ENCODE results near the gene TRPM5. TPM values are rescaled to one million over a fixed set of nuclear protein-coding genes. Genes with fewer than 3 reads are reported as not detected.
A peak's percentile ranks its signal among the peaks of the same experiment; 100 is the strongest.

Gene TRPM5
- total and polyA plus RNA-seq, 2 donors (not counting 1 experiment from before 2014, with no cell fraction given), result 0.03 TPM; not detected in 1

- Mint-ChIP-seq H3K27me3 (no peaks in the 10 kb centered on the region), H3K4me3 (peak overlapping the region; percentile 29), H3K4me1 (peaks cover 70% of the 10 kb centered on the region), H3K9me3 (ENCODE audit: insufficient read depth) (no peaks in the 10 kb centered on the region), H3K27ac (no peak overlapping the region)
- Histone ChIP-seq H3K9me3 (ENCODE audit: control extremely low read depth in 1 of 3, control insufficient read depth in 2 of 3, insufficient read depth in 1 of 3, low read length in 2 of 3) (no peaks in the 10 kb centered on the region), H4K20me1 (ENCODE audit: control insufficient read depth, insufficient read depth, low read length, poor library complexity, severe bottlenecking) (peaks cover 93% of the 10 kb centered on the region), H3K9ac (ENCODE audit: low read length) (no peak overlapping the region), H3K27me3 (replicated peaks in 1 of 4; ENCODE audit: control extremely low read depth in 1 of 4, control insufficient read depth in 3 of 4, insufficient read depth in 4 of 4, low read length in 3 of 4) (no peaks in the 10 kb centered on the region), H3K4me2 (replicated peaks; ENCODE audit: low read depth, low read length, poor library complexity, severe bottlenecking) (no peak overlapping the region), H3K27ac (ENCODE audit: low read length in 2 of 2) (no peak overlapping the region), H3K4me3 (ENCODE audit: control extremely low read depth in 1 of 5, extremely low read depth in 1 of 5, insufficient read depth in 1 of 5, low read depth in 2 of 5, low read length in 4 of 5) (no peak overlapping the region), H3K4me1 (ENCODE audit: control insufficient read depth in 2 of 2, insufficient read depth in 2 of 2, low read length in 2 of 2) (peaks cover 43 to 67% of the 10 kb centered on the region in 2 donors), H3K79me2 (ENCODE audit: control insufficient read depth, insufficient read depth, low read length) (peaks cover 79% of the 10 kb centered on the region), H3K36me3 (replicated peaks in 1 of 2; ENCODE audit: control extremely low read depth in 1 of 2, control insufficient read depth in 1 of 2, extremely low read depth in 1 of 2, insufficient read depth in 2 of 2, low read length in 1 of 2) (no peaks in the 10 kb centered on the region), H2AFZ (ENCODE audit: insufficient read depth, low read depth, low read length, poor library complexity, severe bottlenecking) (no peak overlapping the region)
- DNase-seq, result no peak
- no peak for TF ChIP-seq CTCF (IDR thresholded peaks at IDR 0.05)
- intact Hi-C loops (cut with micrococcal nuclease), result no loop called here
- no peak for ATAC-seq (ENCODE audit: low read depth)
- ChIA-PET CTCF (interaction anchor here (1.1 to 1.5 kb wide), 4 partner anchors 23 to 423 kb away, joined by 3 to 4 read pairs (median 4); no protein-coding TSS in a partner anchor), POLR2A (interaction anchor here (0.6 kb wide), 1 partner anchor 97 kb away, joined by 4 read pairs; no protein-coding TSS in a partner anchor)
- 90% methylated on average over 13 of the region's 13 CpGs for WGBS (ENCODE audit: insufficient coverage)
Observed at GRCh38 chr11:2464451-2465165, 20.3 kb upstream of the TRPM5 start.

GRCh38 chr11:2463766-2464277 is 19.5 kb upstream of the TRPM5 start:
- ChIA-PET POLR2A (no interaction called here), CTCF (interaction anchor here (1.2 to 1.5 kb wide), 2 partner anchors 22 to 424 kb away, joined by 3 to 4 read pairs; no protein-coding TSS in a partner anchor)
- Histone ChIP-seq H3K9me3 (ENCODE audit: control extremely low read depth in 1 of 3, control insufficient read depth in 2 of 3, insufficient read depth in 1 of 3, low read length in 2 of 3) (no peaks in the 10 kb centered on the region), H3K9ac (ENCODE audit: low read length) (no peak overlapping the region), H3K4me3 (ENCODE audit: control extremely low read depth in 1 of 5, extremely low read depth in 1 of 5, insufficient read depth in 1 of 5, low read depth in 2 of 5, low read length in 4 of 5) (no peak overlapping the region), H3K36me3 (replicated peaks in 1 of 2; ENCODE audit: control extremely low read depth in 1 of 2, control insufficient read depth in 1 of 2, extremely low read depth in 1 of 2, insufficient read depth in 2 of 2, low read length in 1 of 2) (no peaks in the 10 kb centered on the region), H4K20me1 (ENCODE audit: control insufficient read depth, insufficient read depth, low read length, poor library complexity, severe bottlenecking) (peaks cover 91% of the 10 kb centered on the region), H3K27me3 (replicated peaks in 1 of 4; ENCODE audit: control extremely low read depth in 1 of 4, control insufficient read depth in 3 of 4, insufficient read depth in 4 of 4, low read length in 3 of 4) (no peaks in the 10 kb centered on the region), H2AFZ (ENCODE audit: insufficient read depth, low read depth, low read length, poor library complexity, severe bottlenecking) (no peak overlapping the region), H3K27ac (ENCODE audit: low read length in 2 of 2) (no peak overlapping the region), H3K79me2 (ENCODE audit: control insufficient read depth, insufficient read depth, low read length) (peaks cover 84% of the 10 kb centered on the region), H3K4me1 (ENCODE audit: control insufficient read depth in 2 of 2, insufficient read depth in 2 of 2, low read length in 2 of 2) (peaks cover 43 to 74% of the 10 kb centered on the region in 2 donors), H3K4me2 (replicated peaks; ENCODE audit: low read depth, low read length, poor library complexity, severe bottlenecking) (peak overlapping the region; percentile 65)
- Mint-ChIP-seq H3K27me3 (no peaks in the 10 kb centered on the region), H3K4me1 (peaks cover 73% of the 10 kb centered on the region), H3K27ac (no peak overlapping the region), H3K4me3 (peak overlapping the region; percentile 19), H3K9me3 (ENCODE audit: insufficient read depth) (no peaks in the 10 kb centered on the region)
- WGBS (ENCODE audit: insufficient coverage), result 94% methylated on average over 20 of the region's 26 CpGs
- intact Hi-C loops (cut with micrococcal nuclease), result loop anchor here (2.0 kb wide), 1 partner anchor 19 kb away; the partner anchor contains the start of genes KCNQ1 and TRPM5
- no peak for DNase-seq
- TF ChIP-seq EZH2 (IDR thresholded peaks at IDR 0.05; ENCODE audit: borderline replicate concordance, insufficient read depth, low read depth, low read length, poor library complexity, severe bottlenecking) (no peak), CTCF (IDR thresholded peaks at IDR 0.05) (no peak)
- ATAC-seq (ENCODE audit: low read depth), result no peak
